Neuronal stem cell (in vitro differentiated cells): ENCODE data around the gene ARHGAP24.

ENCODE experiments used
- DNase-seq: peaks from one replicate; pipeline ENCODE4 v3.0.0-alpha.2; 2013; ENCODE audit warnings: low spot score
- H2AFZ ChIP-seq: one replicate; pipeline ENCODE4 v1.6.1; 2013; ENCODE audit warnings: mild to moderate bottlenecking, low read length, inconsistent platforms
- H2AK5ac ChIP-seq: 2 replicates; pipeline ENCODE4 v1.6.1; 2013; ENCODE audit warnings: low read depth, mild to moderate bottlenecking, inconsistent platforms, low read length, moderate library complexity, mixed read lengths
- H2BK120ac ChIP-seq: 2 replicates; pipeline ENCODE4 v1.6.1; 2013; ENCODE audit warnings: low read depth, mild to moderate bottlenecking, inconsistent platforms, low read length, moderate library complexity, mixed read lengths
- H2BK12ac ChIP-seq: one replicate; pipeline ENCODE4 v1.6.1; 2013; ENCODE audit warnings: low read length, inconsistent platforms
- H2BK15ac ChIP-seq: 2 replicates; pipeline ENCODE4 v1.6.1; 2013; ENCODE audit warnings: mild to moderate bottlenecking, low read length, inconsistent platforms, mixed read lengths
- H2BK5ac ChIP-seq: one replicate; pipeline ENCODE4 v1.6.1; 2013; ENCODE audit warnings: inconsistent platforms, mild to moderate bottlenecking, low read length, moderate library complexity
- H3K14ac ChIP-seq: one replicate; pipeline ENCODE4 v1.6.1; 2013; ENCODE audit warnings: low read length, inconsistent platforms
- H3K18ac ChIP-seq: 2 replicates; pipeline ENCODE4 v1.6.1; 2013; ENCODE audit warnings: low read length, inconsistent platforms
- H3K23ac ChIP-seq: 2 replicates; pipeline ENCODE4 v1.6.1; 2013; ENCODE audit warnings: low read depth, mild to moderate bottlenecking, mixed read lengths, low read length, inconsistent platforms; ENCODE audit not compliant: poor library complexity
- H3K27ac ChIP-seq: replicated peaks from 3 replicates; pipeline ENCODE4 v1.5.1; 2013; ENCODE audit warnings: low read length, inconsistent platforms
- H3K27me3 ChIP-seq, 3 experiments: 2 replicates each; pipeline ENCODE4 v1.6.1; 2013; ENCODE audit warnings: low read length in 3 of 3, mild to moderate bottlenecking in 2 of 3, inconsistent platforms in 1 of 3, low read depth in 1 of 3, mixed read lengths in 1 of 3, moderate library complexity in 1 of 3; ENCODE audit not compliant: control insufficient read depth in 3 of 3, insufficient read depth in 3 of 3
- H3K36me3 ChIP-seq, 2 donors: replicated peaks in 1 of 2; 2 replicates each; pipeline ENCODE4 v1.6.1; 2013; ENCODE audit warnings: low read length in 2 of 2; ENCODE audit not compliant: control insufficient read depth in 2 of 2, insufficient read depth in 2 of 2
- H3K4ac ChIP-seq: 2 replicates; pipeline ENCODE4 v1.6.1; 2013; ENCODE audit warnings: inconsistent platforms, mild to moderate bottlenecking, low read length, moderate library complexity
- H3K4me1 ChIP-seq, 2 donors: 1 replicate in 1 of 2; 2 replicates in 1 of 2; pipeline ENCODE4 v1.6.1; 2013; ENCODE audit warnings: low read length in 2 of 2, low read depth in 1 of 2; ENCODE audit not compliant: control insufficient read depth in 2 of 2, insufficient read depth in 1 of 2
- H3K4me2 ChIP-seq: one replicate; pipeline ENCODE4 v1.6.1; 2013; ENCODE audit warnings: mild to moderate bottlenecking, low read length, inconsistent platforms; ENCODE audit not compliant: insufficient read depth, poor library complexity, severe bottlenecking
- H3K4me3 ChIP-seq, 2 donors: 2 replicates each; pipeline ENCODE4 v1.5.1; 2013; ENCODE audit warnings: low read length in 2 of 2, mild to moderate bottlenecking in 2 of 2, inconsistent platforms in 1 of 2, moderate library complexity in 1 of 2
- H3K79me1 ChIP-seq: one replicate; pipeline ENCODE4 v1.6.1; 2013; ENCODE audit warnings: low read depth, mild to moderate bottlenecking, inconsistent platforms, low read length, moderate library complexity
- H3K9ac ChIP-seq: one replicate; pipeline ENCODE4 v1.6.1; 2013; ENCODE audit warnings: mild to moderate bottlenecking, low read depth, low read length, inconsistent platforms; ENCODE audit not compliant: poor library complexity
- H3K9me3 ChIP-seq, 2 donors: replicated peaks in 1 of 2; 2 replicates each; pipeline versions ENCODE3 to v1.6.1; 2013; ENCODE audit warnings: low read length in 2 of 2, mild to moderate bottlenecking in 2 of 2, inconsistent platforms in 1 of 2, low read depth in 1 of 2, mixed read lengths in 1 of 2, moderate library complexity in 1 of 2; ENCODE audit not compliant: control insufficient read depth in 2 of 2, insufficient read depth in 1 of 2
- H4K8ac ChIP-seq: one replicate; pipeline ENCODE4 v1.6.1; 2013; ENCODE audit warnings: low read depth, mild to moderate bottlenecking, inconsistent platforms, low read length, moderate library complexity
- H4K91ac ChIP-seq: one replicate; pipeline ENCODE4 v1.6.1; 2013; ENCODE audit warnings: low read length, low read depth, mild to moderate bottlenecking, inconsistent platforms; ENCODE audit not compliant: poor library complexity
- WGBS, 2 donors: extraction: QIAGEN DNeasy Blood & Tissue Kit; methylation state at CpG; one replicate each; pipeline ENCODE4 v1.1.7; 2013; ENCODE audit warnings: missing lambda C conversion rate in 2 of 2, mixed read lengths in 1 of 2; ENCODE audit not compliant: insufficient read length in 2 of 2, insufficient replicate concordance in 1 of 2; ENCODE audit errors: extremely low coverage in 2 of 2; 5-methylcytosine and 5-hydroxymethylcytosine counted together

The ARHGAP24 gene

GRCh38 chr4:85761803-85762528 lies 287.0 kb downstream of the ARHGAP24 start:
- H3K27me3 ChIP-seq, result no peaks in the 10 kb centered on the region
- H2AFZ ChIP-seq, result no peak overlapping the region
- H3K79me1 ChIP-seq, result no peaks in the 10 kb centered on the region
- H3K4me3 ChIP-seq, result no peak overlapping the region
- H2BK15ac ChIP-seq, result no peak overlapping the region
- WGBS, 2 donors, result no CpG with 5 or more reads among the region's 7 CpGs
- H2BK5ac ChIP-seq, result no peak overlapping the region
- no peak overlapping the region for H3K4me2 ChIP-seq
- no peak overlapping the region for H2AK5ac ChIP-seq
- no peaks in the 10 kb centered on the region for H3K4me1 ChIP-seq
- H3K27ac ChIP-seq, result no peak overlapping the region
- no peak overlapping the region for H3K9ac ChIP-seq
- H4K8ac ChIP-seq, result no peak overlapping the region
- no peaks in the 10 kb centered on the region for H3K36me3 ChIP-seq
- no peak overlapping the region for H4K91ac ChIP-seq
- H3K14ac ChIP-seq, result no peak overlapping the region
- H3K4ac ChIP-seq, result no peak overlapping the region
- no peak overlapping the region for H3K18ac ChIP-seq
- H3K9me3 ChIP-seq, result no peaks in the 10 kb centered on the region
- no peak overlapping the region for H2BK120ac ChIP-seq
- H3K23ac ChIP-seq, result no peak overlapping the region
- H2BK12ac ChIP-seq, result no peak overlapping the region
- no peak for DNase-seq

- Histone ChIP-seq H3K36me3 (no peaks in the 10 kb centered on the region), H2BK12ac (no peak overlapping the region), H4K91ac (no peak overlapping the region), H3K4me3 (no peak overlapping the region), H3K18ac (no peak overlapping the region), H3K4me1 (no peaks in the 10 kb centered on the region), H2BK15ac (no peak overlapping the region), H3K4me2 (no peak overlapping the region), H3K79me1 (no peaks in the 10 kb centered on the region), H3K14ac (no peak overlapping the region), H2BK120ac (no peak overlapping the region), H2BK5ac (no peak overlapping the region), H4K8ac (no peak overlapping the region), H3K9ac (no peak overlapping the region), H3K4ac (no peak overlapping the region), H2AK5ac (no peak overlapping the region), H2AFZ (no peak overlapping the region), H3K27ac (no peak overlapping the region), H3K27me3 (no peaks in the 10 kb centered on the region), H3K9me3 (no peaks in the 10 kb centered on the region), H3K23ac (no peak overlapping the region)
- WGBS, 2 donors, result no CpG with 5 or more reads among the region's 2 CpGs
- DNase-seq, result no peak
These were observed 287.6 kb downstream of the ARHGAP24 start for GRCh38 chr4:85762529-85762871.

GRCh38 chr4:85763202-85763601 lies 288.3 kb downstream of the ARHGAP24 start:
- WGBS, 2 donors, result no CpG with 5 or more reads among the region's 2 CpGs
- Histone ChIP-seq H4K91ac (no peak overlapping the region), H2BK15ac (no peak overlapping the region), H3K36me3 (no peaks in the 10 kb centered on the region), H3K79me1 (no peaks in the 10 kb centered on the region), H2BK5ac (no peak overlapping the region), H3K14ac (no peak overlapping the region), H3K27ac (no peak overlapping the region), H3K4me2 (no peak overlapping the region), H3K4ac (no peak overlapping the region), H2AFZ (no peak overlapping the region), H3K9ac (no peak overlapping the region), H2AK5ac (no peak overlapping the region), H3K4me1 (no peaks in the 10 kb centered on the region), H3K4me3 (no peak overlapping the region), H2BK120ac (no peak overlapping the region), H3K23ac (no peak overlapping the region), H3K27me3 (no peaks in the 10 kb centered on the region), H4K8ac (no peak overlapping the region), H3K9me3 (no peaks in the 10 kb centered on the region), H3K18ac (no peak overlapping the region), H2BK12ac (no peak overlapping the region)
- no peak for DNase-seq

GRCh38 chr4:85767649-85768048 lies 292.7 kb downstream of the ARHGAP24 start:
- no peak overlapping the region for H2BK5ac ChIP-seq
- no peak overlapping the region for H2BK15ac ChIP-seq
- no peak overlapping the region for H3K9ac ChIP-seq
- no peaks in the 10 kb centered on the region for H3K36me3 ChIP-seq
- H3K14ac ChIP-seq, result no peak overlapping the region
- no peak overlapping the region for H4K91ac ChIP-seq
- no peaks in the 10 kb centered on the region for H3K9me3 ChIP-seq
- H2BK12ac ChIP-seq, result no peak overlapping the region
- no peaks in the 10 kb centered on the region for H3K79me1 ChIP-seq
- no peak overlapping the region for H2AFZ ChIP-seq
- DNase-seq, result no peak
- WGBS, 2 donors, result no CpG with 5 or more reads among the region's 1 CpG
- no peak overlapping the region for H3K23ac ChIP-seq
- no peak overlapping the region for H3K18ac ChIP-seq
- H2AK5ac ChIP-seq, result no peak overlapping the region
- H3K4ac ChIP-seq, result no peak overlapping the region
- H3K4me3 ChIP-seq, result no peak overlapping the region
- no peaks in the 10 kb centered on the region for H3K27me3 ChIP-seq
- H4K8ac ChIP-seq, result no peak overlapping the region
- H3K4me1 ChIP-seq, result no peaks in the 10 kb centered on the region
- H3K27ac ChIP-seq, result no peak overlapping the region
- H3K4me2 ChIP-seq, result no peak overlapping the region
- no peak overlapping the region for H2BK120ac ChIP-seq
